CD4-positive, alpha-beta memory T cell (primary cell): ENCODE results near the gene PLEKHA6. TPM values are rescaled to one million over a fixed set of nuclear protein-coding genes. Genes with fewer than 3 reads are reported as not detected.
A peak's percentile ranks its signal among the peaks of the same experiment; 100 is the strongest.

Experiments used
- CTCF ChIA-PET: fragments of 350-600 bp; sonication (Branson Sonifier 250); formaldehyde crosslinking; loops from one replicate; lab custom pipeline; 2021; ENCODE audit warnings: inconsistent platforms; ENCODE audit not compliant: partially characterized antibody; lab: Charles Lee
- POLR2A ChIA-PET: fragments of 350-600 bp; sonication (Branson Sonifier 250); formaldehyde crosslinking; loops from one replicate; lab custom pipeline; 2021; ENCODE audit not compliant: partially characterized antibody; lab: Charles Lee
- DNase-seq, 5 donors: peaks; one replicate each; pipeline versions ENCODE4 v3.0.0 to v3.0.0-alpha.2; 2020 to 2022; ENCODE audit warnings: mixed read lengths in 1 of 5
- H3K27ac ChIP-seq: one replicate; pipeline ENCODE4 v1.7.0; 2013; ENCODE audit warnings: low read depth, low read length
- H3K27me3 ChIP-seq: 2 replicates; pipeline ENCODE4 v1.7.0; 2013; ENCODE audit warnings: mild to moderate bottlenecking, low read length, moderate library complexity; ENCODE audit not compliant: insufficient read depth
- H3K36me3 ChIP-seq: 2 replicates; pipeline ENCODE4 v1.7.0; 2013; ENCODE audit warnings: mild to moderate bottlenecking, low read length, moderate library complexity; ENCODE audit not compliant: insufficient read depth
- H3K4me1 ChIP-seq: 2 replicates; pipeline ENCODE4 v1.7.0; 2013; ENCODE audit warnings: mild to moderate bottlenecking, low read length, moderate library complexity; ENCODE audit not compliant: insufficient read depth
- H3K4me3 ChIP-seq, 2 donors: one replicate each; pipeline ENCODE4 v1.7.0; 2013; ENCODE audit warnings: low read length in 2 of 2, mild to moderate bottlenecking in 1 of 2
- H3K9me3 ChIP-seq, 2 donors: one replicate each; pipeline ENCODE4 v1.7.0; 2013; ENCODE audit warnings: low read length in 2 of 2, control low read depth in 1 of 2; ENCODE audit not compliant: control insufficient read depth in 1 of 2
- H3K27ac Mint-ChIP-seq, 7 donors: one replicate each; pipeline ENCODE4 v1.8.0; 2020 to 2021; ENCODE audit warnings: mixed read lengths in 7 of 7, mild to moderate bottlenecking in 6 of 7, inconsistent platforms in 3 of 7, moderate library complexity in 3 of 7
- H3K27me3 Mint-ChIP-seq, 2 donors: one replicate each; pipeline ENCODE4 v1.8.0; 2020 to 2021; ENCODE audit warnings: mixed read lengths in 2 of 2
- H3K36me3 Mint-ChIP-seq, 2 donors: one replicate each; pipeline ENCODE4 v1.8.0; 2020 to 2021; ENCODE audit warnings: mixed read lengths in 2 of 2, inconsistent platforms in 1 of 2, mild to moderate bottlenecking in 1 of 2
- H3K4me1 Mint-ChIP-seq, 4 donors: one replicate each; pipeline ENCODE4 v1.8.0; 2020 to 2021; ENCODE audit warnings: mixed read lengths in 4 of 4, mild to moderate bottlenecking in 1 of 4
- H3K4me3 Mint-ChIP-seq, 8 donors: one replicate each; pipeline ENCODE4 v1.8.0; 2020 to 2021; ENCODE audit warnings: mixed read lengths in 8 of 8, mild to moderate bottlenecking in 7 of 8, moderate library complexity in 6 of 8, inconsistent platforms in 3 of 8
- H3K9me3 Mint-ChIP-seq, 8 donors: one replicate each; pipeline ENCODE4 v1.8.0; 2020 to 2021; ENCODE audit warnings: mixed read lengths in 8 of 8, mild to moderate bottlenecking in 5 of 8, inconsistent platforms in 3 of 8, moderate library complexity in 1 of 8
- intact Hi-C: fragments of 100-400 bp; cut with micrococcal nuclease; formaldehyde crosslinking; loops from one replicate; pipeline ENCODE4 v1.15.1; 2023
- polyA plus RNA-seq, 2 donors: library from polyadenylated mRNA; unstranded; fragments of 300-500 nt; fragmentation: Illumina TruSeq; gene quantifications; one replicate each; pipeline ENCODE4 v1.2.3, GENCODE V29; 2021
- total RNA-seq, 2 experiments: library from RNA; stranded (reverse); gene quantifications; one replicate each; pipeline ENCODE4 v1.2.3, GENCODE V29; 2021

Gene PLEKHA6
- total and polyA plus RNA-seq, 4 experiments from 2014 or later, result 0.15 to 0.89 (median 0.52) TPM; not detected in 1

DNA sequence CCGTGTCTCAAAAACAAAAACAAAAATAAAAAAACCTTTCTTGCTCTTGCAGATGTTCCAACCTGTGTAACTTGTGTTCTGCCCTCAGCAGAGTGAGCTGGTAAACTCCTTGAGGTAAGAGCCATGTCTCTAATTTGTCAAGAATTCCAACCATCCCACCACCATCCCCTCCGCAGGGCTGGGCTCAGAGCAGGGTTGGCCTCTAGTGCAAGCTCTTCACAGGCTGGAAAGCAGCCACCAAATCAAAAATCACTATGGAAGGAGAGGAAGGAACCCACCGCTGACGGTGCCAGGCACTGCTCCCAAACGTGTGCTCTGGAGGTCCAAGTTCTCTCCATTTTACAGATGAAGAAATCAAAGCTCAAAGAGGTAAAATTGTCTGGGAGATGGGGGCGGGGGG is 9.4 kb downstream of the PLEKHA6 start:
- no peak overlapping the region for H3K27ac Mint-ChIP-seq
- peaks cover 0 to 2% (median 0%) of the 10 kb centered on the region in 4 donors for H3K4me1 Mint-ChIP-seq
- H3K4me3 Mint-ChIP-seq, result no peak overlapping the region
- intact Hi-C loops, result no loop called here
- ChIA-PET CTCF (interaction anchor here (0.7 to 1.8 kb wide), 3 partner anchors 8 to 168 kb away, joined by 3 to 6 read pairs (median 3); no protein-coding TSS in a partner anchor), POLR2A (interaction anchor here (0.5 kb wide), 1 partner anchor 378 kb away, joined by 3 read pairs; no protein-coding TSS in a partner anchor)
- no peaks in the 10 kb centered on the region for H3K27me3 ChIP-seq
- H3K9me3 ChIP-seq, result no peaks in the 10 kb centered on the region
- no peaks in the 10 kb centered on the region for H3K36me3 Mint-ChIP-seq
- H3K36me3 ChIP-seq, result no peaks in the 10 kb centered on the region
- DNase-seq, result no peak
- H3K4me3 ChIP-seq, result no peak overlapping the region
- H3K9me3 Mint-ChIP-seq, result no peaks in the 10 kb centered on the region
- no peaks in the 10 kb centered on the region for H3K4me1 ChIP-seq
- peaks cover 3 to 5% of the 10 kb centered on the region in 2 donors for H3K27me3 Mint-ChIP-seq
- no peak overlapping the region for H3K27ac ChIP-seq

DNA sequence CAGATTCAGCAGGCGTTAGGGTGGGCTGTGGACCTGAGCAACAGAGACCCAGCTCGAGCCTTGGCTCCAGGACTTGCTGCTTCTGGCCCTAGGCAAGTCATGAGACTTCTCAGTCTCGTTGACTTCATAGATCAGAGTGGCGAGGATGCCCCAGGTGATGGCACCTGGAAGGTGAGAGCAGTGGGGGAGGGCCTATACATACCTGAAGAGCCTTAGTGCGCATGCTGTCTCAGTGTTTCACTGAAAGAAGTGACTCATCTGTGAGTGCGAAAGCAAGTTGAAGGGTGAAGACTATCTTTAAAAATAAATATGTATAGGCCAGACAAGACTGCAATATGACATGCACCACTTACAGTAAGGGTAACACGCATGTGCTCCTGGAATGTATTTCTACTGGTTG is 10.1 kb downstream of the PLEKHA6 start:
- peaks cover 0 to 2% (median 0%) of the 10 kb centered on the region in 4 donors for H3K4me1 Mint-ChIP-seq
- Histone ChIP-seq H3K4me1 (no peaks in the 10 kb centered on the region), H3K4me3 (no peak overlapping the region), H3K27me3 (no peaks in the 10 kb centered on the region), H3K36me3 (no peaks in the 10 kb centered on the region), H3K27ac (no peak overlapping the region), H3K9me3 (no peaks in the 10 kb centered on the region)
- no peaks in the 10 kb centered on the region for H3K36me3 Mint-ChIP-seq
- DNase-seq, result no peak
- no peak overlapping the region for H3K4me3 Mint-ChIP-seq
- no peak overlapping the region for H3K27ac Mint-ChIP-seq
- ChIA-PET POLR2A (no interaction called here), CTCF (interaction anchor here (0.9 kb wide), 1 partner anchor 14 kb away, joined by 3 read pairs; no protein-coding TSS in a partner anchor)
- peaks cover 4 to 6% of the 10 kb centered on the region in 2 donors for H3K27me3 Mint-ChIP-seq
- H3K9me3 Mint-ChIP-seq, result no peaks in the 10 kb centered on the region
- intact Hi-C loops, result no loop called here

- H3K36me3 ChIP-seq, result no peaks in the 10 kb centered on the region
- H3K9me3 ChIP-seq, result no peaks in the 10 kb centered on the region
- Mint-ChIP-seq H3K27me3 (peaks cover 4 to 6% of the 10 kb centered on the region in 2 donors), H3K9me3 (no peaks in the 10 kb centered on the region), H3K27ac (no peak overlapping the region), H3K4me3 (no peak overlapping the region), H3K36me3 (no peaks in the 10 kb centered on the region), H3K4me1 (peaks cover 0 to 2% (median 0%) of the 10 kb centered on the region in 4 donors)
- no peak for DNase-seq
- intact Hi-C loops, result no loop called here
- no peaks in the 10 kb centered on the region for H3K4me1 ChIP-seq
- H3K27ac ChIP-seq, result no peak overlapping the region
- ChIA-PET POLR2A (no interaction called here), CTCF (no interaction called here)
- H3K4me3 ChIP-seq, result no peak overlapping the region
- H3K27me3 ChIP-seq, result no peaks in the 10 kb centered on the region
Measured at GRCh38 chr1:204348722-204349121, 11.0 kb downstream of the PLEKHA6 start.

DNA sequence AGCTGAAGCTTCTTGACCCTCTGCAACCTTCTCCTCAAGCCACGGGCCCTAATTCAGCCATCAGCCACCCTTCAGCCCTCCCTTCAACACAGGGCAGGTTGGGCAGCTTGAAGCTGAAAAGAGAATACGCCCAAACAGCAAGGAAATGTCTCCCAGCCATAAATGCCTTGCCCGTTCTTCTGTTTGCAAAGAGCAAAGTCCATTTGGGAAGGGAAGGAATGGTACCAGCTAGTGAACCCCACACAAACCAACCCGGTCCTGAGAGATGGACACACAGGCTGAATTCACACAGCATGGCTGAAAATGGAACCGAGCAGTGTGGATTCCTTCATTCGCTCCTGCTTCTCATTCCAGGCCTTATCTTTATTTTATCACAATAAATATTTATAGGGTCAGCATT is 11.5 kb downstream of the PLEKHA6 start:
- no peaks in the 10 kb centered on the region for H3K4me1 ChIP-seq
- no peaks in the 10 kb centered on the region for H3K36me3 ChIP-seq
- no peaks in the 10 kb centered on the region for H3K9me3 ChIP-seq
- Mint-ChIP-seq H3K4me1 (peaks cover 0 to 2% (median 0%) of the 10 kb centered on the region in 4 donors), H3K9me3 (no peaks in the 10 kb centered on the region), H3K27ac (no peak overlapping the region), H3K27me3 (peaks cover 4 to 8% of the 10 kb centered on the region in 2 donors), H3K4me3 (no peak overlapping the region), H3K36me3 (no peaks in the 10 kb centered on the region)
- H3K4me3 ChIP-seq, result no peak overlapping the region
- POLR2A ChIA-PET, result no interaction called here
- H3K27ac ChIP-seq, result no peak overlapping the region
- CTCF ChIA-PET, result no interaction called here
- no peak for DNase-seq
- intact Hi-C loops, result no loop called here
- no peaks in the 10 kb centered on the region for H3K27me3 ChIP-seq

GRCh38 chr1:204345941-204346645 is 13.6 kb downstream of the PLEKHA6 start:
- peaks cover 3 to 5% of the 10 kb centered on the region in 2 donors for H3K27me3 Mint-ChIP-seq
- ChIA-PET CTCF (no interaction called here), POLR2A (no interaction called here)
- H3K27me3 ChIP-seq, result no peaks in the 10 kb centered on the region
- no peak overlapping the region for H3K4me3 Mint-ChIP-seq
- H3K4me1 Mint-ChIP-seq, result no peaks in the 10 kb centered on the region
- peak overlapping the region in 1 of 7 donors; percentile 15 for H3K27ac Mint-ChIP-seq
- no peak overlapping the region for H3K4me3 ChIP-seq
- intact Hi-C loops, result no loop called here
- no peak for DNase-seq
- no peaks in the 10 kb centered on the region for H3K36me3 ChIP-seq
- no peaks in the 10 kb centered on the region for H3K9me3 ChIP-seq
- no peaks in the 10 kb centered on the region for H3K36me3 Mint-ChIP-seq
- no peaks in the 10 kb centered on the region for H3K4me1 ChIP-seq
- no peak overlapping the region for H3K27ac ChIP-seq
- no peaks in the 10 kb centered on the region for H3K9me3 Mint-ChIP-seq

DNA sequence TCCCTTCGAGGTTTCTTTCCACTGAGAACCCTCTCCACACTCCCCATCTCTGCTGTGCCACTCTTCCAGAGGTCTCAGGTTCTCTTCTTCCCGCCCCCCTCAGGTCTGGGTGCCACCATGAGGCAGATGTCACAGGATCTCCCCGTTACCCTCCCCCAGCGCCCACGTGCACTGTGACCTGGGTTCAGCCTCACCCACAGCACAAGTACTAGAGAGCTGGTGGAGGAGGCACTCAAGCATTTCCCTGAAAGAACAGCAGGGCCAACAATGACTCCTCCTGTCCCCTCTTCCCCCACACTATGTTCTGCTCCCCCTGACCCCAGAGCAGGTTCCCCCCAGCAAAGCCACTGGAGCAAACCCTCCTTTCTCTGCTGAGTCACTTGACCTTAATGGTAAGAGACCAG is 14.3 kb downstream of the PLEKHA6 start:
- intact Hi-C loops, result no loop called here
- no peak for DNase-seq
- POLR2A ChIA-PET, result no interaction called here
- H3K27me3 Mint-ChIP-seq, result peaks cover 3 to 5% of the 10 kb centered on the region in 2 donors
- no peaks in the 10 kb centered on the region for H3K36me3 Mint-ChIP-seq
- Histone ChIP-seq H3K9me3 (no peaks in the 10 kb centered on the region), H3K4me3 (no peak overlapping the region), H3K4me1 (no peaks in the 10 kb centered on the region), H3K36me3 (no peaks in the 10 kb centered on the region), H3K27ac (no peak overlapping the region), H3K27me3 (no peaks in the 10 kb centered on the region)
- CTCF ChIA-PET, result no interaction called here
- peak overlapping the region in 1 of 7 donors; percentile 31 for H3K27ac Mint-ChIP-seq
- H3K4me3 Mint-ChIP-seq, result no peak overlapping the region
- no peaks in the 10 kb centered on the region for H3K9me3 Mint-ChIP-seq
- no peaks in the 10 kb centered on the region for H3K4me1 Mint-ChIP-seq

DNA sequence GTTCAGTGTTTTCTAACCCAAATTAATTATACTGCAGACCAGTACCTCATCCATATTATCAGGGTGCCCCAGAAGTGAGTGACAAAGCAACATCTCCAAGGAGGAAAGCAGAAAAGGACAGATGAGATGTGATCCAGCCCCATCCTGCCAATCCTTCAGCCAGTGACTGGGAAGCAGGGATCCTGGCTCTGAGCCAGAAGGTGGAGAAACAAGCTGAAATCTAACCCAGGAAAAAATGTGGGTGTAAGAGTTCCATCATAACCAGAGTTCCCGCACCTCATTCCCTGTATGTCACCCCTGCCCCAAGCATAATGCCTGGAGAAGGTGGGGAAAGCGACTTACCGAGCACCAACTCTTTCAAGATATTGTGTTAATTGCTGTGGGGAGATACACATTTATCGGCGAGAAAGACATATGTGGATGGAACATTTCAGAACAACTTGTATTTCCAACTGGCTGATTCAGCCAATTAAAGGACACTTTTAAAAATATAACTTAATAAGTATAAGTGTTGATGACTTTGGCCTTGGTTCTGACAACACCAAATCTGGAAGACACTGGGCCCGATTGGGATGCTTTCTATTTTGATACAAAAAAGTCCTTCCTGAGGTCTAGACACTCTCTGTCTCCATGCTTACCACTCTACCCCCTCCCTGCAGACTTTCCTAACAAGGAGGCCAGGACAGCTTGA is 14.9 kb downstream of the PLEKHA6 start:
- no peaks in the 10 kb centered on the region for H3K9me3 Mint-ChIP-seq
- no peaks in the 10 kb centered on the region for H3K27me3 ChIP-seq
- H3K4me3 ChIP-seq, result no peak overlapping the region
- no peak for DNase-seq
- H3K36me3 ChIP-seq, result no peaks in the 10 kb centered on the region
- CTCF ChIA-PET, result no interaction called here
- no peaks in the 10 kb centered on the region for H3K9me3 ChIP-seq
- H3K27ac Mint-ChIP-seq, result no peak overlapping the region
- H3K36me3 Mint-ChIP-seq, result no peaks in the 10 kb centered on the region
- POLR2A ChIA-PET, result no interaction called here
- H3K27me3 Mint-ChIP-seq, result peaks cover 3 to 6% of the 10 kb centered on the region in 2 donors
- H3K4me1 ChIP-seq, result no peaks in the 10 kb centered on the region
- no peak overlapping the region for H3K27ac ChIP-seq
- no peaks in the 10 kb centered on the region for H3K4me1 Mint-ChIP-seq
- no peak overlapping the region for H3K4me3 Mint-ChIP-seq
- intact Hi-C loops, result no loop called here
